H1 (cell line): Measurements from ENCODE around the gene NDUFA5.

Experiments used
- CBX5 ChIP-seq: fragments of 300-800, 300-1000 bp; sonication (generic); IDR thresholded peaks from 2 replicates; pipeline ENCODE4 v1.7.1; 2016; ENCODE audit warnings: antibody characterized with exemption, low read length, low read depth
- CEBPB ChIP-seq: IDR thresholded peaks from 2 replicates; pipeline ENCODE4 v1.6.1; 2012; ENCODE audit warnings: low read depth, low read length
- EP300 ChIP-seq, 2 experiments: IDR thresholded peaks; 1 replicate in 1 of 2; 2 replicates in 1 of 2; pipeline ENCODE4 v1.6.1; 2011 to 2012; ENCODE audit warnings: low read depth in 2 of 2, low read length in 2 of 2, mild to moderate bottlenecking in 2 of 2, borderline replicate concordance in 1 of 2, inconsistent platforms in 1 of 2, moderate library complexity in 1 of 2
- GABPA ChIP-seq: IDR thresholded peaks from 2 replicates; pipeline ENCODE4 v1.6.1; 2011; ENCODE audit warnings: mild to moderate bottlenecking, low read length, moderate library complexity, borderline replicate concordance; ENCODE audit not compliant: insufficient read depth
- GTF2F1 ChIP-seq: IDR thresholded peaks from 2 replicates; pipeline ENCODE4 v1.6.1; 2012; ENCODE audit warnings: low read depth, low read length, improper control_type of control experiment, borderline replicate concordance
- MAFK ChIP-seq: IDR thresholded peaks from 2 replicates; pipeline ENCODE4 v1.6.1; 2012; ENCODE audit warnings: low read depth, mild to moderate bottlenecking, improper control_type of control experiment, low read length
- POLR2A ChIP-seq, 2 experiments: IDR thresholded peaks; 1 replicate in 1 of 2; 2 replicates in 1 of 2; pipeline ENCODE4 v1.6.1; 2011; ENCODE audit warnings: low read depth in 2 of 2, low read length in 2 of 2, mild to moderate bottlenecking in 2 of 2; ENCODE audit errors: control extremely low read depth in 1 of 2
- POLR2AphosphoS5 ChIP-seq: IDR thresholded peaks from 2 replicates; pipeline ENCODE4 v1.6.1; 2011; ENCODE audit warnings: low read depth, low read length
- SAP30 ChIP-seq: fragments of 300-600 bp; sonication (generic); IDR thresholded peaks from 2 replicates; pipeline ENCODE4 v1.7.1; 2012; ENCODE audit warnings: low read length, moderate library complexity, mild to moderate bottlenecking, inconsistent platforms; ENCODE audit not compliant: insufficient read depth, insufficient replicate concordance
- SP1 ChIP-seq: IDR thresholded peaks from 2 replicates; pipeline ENCODE4 v1.6.1; 2011; ENCODE audit warnings: low read depth, low read length
- TF ChIP-seq, protein P1 (sequence below), 3 experiments: IDR thresholded peaks; 1 replicate in 2 of 3; 2 replicates in 1 of 3; pipeline versions ENCODE4 v1.5.1 to v1.6.1; 2011; ENCODE audit warnings: low read length in 3 of 3, mild to moderate bottlenecking in 3 of 3, inconsistent platforms in 2 of 3, low read depth in 1 of 3, moderate library complexity in 1 of 3; ENCODE audit not compliant: insufficient read depth in 1 of 3; ENCODE audit errors: control extremely low read depth in 1 of 3
- TF ChIP-seq, protein P2 (sequence below): IDR thresholded peaks from 2 replicates; pipeline ENCODE4 v1.6.1; 2011; ENCODE audit warnings: low read length, improper control_type of control experiment

DNA sequence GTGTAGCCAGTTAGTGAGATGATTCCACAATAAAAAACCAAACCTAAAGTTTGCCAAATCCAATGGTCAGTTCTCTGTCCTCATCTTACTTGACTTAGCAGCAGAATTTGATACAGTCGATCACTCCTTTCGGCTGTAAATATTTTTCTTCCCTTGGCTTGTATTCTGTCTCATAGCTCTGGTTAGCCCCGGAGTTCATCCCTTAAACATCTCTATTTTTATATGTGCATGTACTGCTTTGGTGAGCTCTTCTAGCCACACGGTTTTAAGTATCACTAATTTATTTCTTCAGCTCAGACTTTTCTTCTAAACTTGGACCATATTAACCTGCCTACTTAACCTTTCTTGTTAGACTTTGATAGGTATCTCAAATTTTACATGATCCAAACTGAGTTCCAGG is 26.2 kb upstream of the NDUFA5 start:
- TF ChIP-seq GTF2F1 (no peak), POLR2AphosphoS5 (no peak), SP1 (no peak), POLR2A (IDR thresholded peaks at IDR 0.05; ENCODE audit: control extremely low read depth in 1 of 2, low read depth in 2 of 2, low read length in 2 of 2) (no peak), EP300 (IDR thresholded peaks at IDR 0.05; ENCODE audit: borderline replicate concordance in 1 of 2, low read depth in 2 of 2, low read length in 2 of 2) (no peak), GABPA (no peak), MAFK (no peak), SAP30 (no peak), CBX5 (no peak), CEBPB (no peak)
- TF ChIP-seq, protein P1, sequence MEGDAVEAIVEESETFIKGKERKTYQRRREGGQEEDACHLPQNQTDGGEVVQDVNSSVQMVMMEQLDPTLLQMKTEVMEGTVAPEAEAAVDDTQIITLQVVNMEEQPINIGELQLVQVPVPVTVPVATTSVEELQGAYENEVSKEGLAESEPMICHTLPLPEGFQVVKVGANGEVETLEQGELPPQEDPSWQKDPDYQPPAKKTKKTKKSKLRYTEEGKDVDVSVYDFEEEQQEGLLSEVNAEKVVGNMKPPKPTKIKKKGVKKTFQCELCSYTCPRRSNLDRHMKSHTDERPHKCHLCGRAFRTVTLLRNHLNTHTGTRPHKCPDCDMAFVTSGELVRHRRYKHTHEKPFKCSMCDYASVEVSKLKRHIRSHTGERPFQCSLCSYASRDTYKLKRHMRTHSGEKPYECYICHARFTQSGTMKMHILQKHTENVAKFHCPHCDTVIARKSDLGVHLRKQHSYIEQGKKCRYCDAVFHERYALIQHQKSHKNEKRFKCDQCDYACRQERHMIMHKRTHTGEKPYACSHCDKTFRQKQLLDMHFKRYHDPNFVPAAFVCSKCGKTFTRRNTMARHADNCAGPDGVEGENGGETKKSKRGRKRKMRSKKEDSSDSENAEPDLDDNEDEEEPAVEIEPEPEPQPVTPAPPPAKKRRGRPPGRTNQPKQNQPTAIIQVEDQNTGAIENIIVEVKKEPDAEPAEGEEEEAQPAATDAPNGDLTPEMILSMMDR (IDR thresholded peaks at IDR 0.05; ENCODE audit: control extremely low read depth in 1 of 3, insufficient read depth in 1 of 3, low read depth in 1 of 3, low read length in 3 of 3): no peak
- TF ChIP-seq, protein P2, sequence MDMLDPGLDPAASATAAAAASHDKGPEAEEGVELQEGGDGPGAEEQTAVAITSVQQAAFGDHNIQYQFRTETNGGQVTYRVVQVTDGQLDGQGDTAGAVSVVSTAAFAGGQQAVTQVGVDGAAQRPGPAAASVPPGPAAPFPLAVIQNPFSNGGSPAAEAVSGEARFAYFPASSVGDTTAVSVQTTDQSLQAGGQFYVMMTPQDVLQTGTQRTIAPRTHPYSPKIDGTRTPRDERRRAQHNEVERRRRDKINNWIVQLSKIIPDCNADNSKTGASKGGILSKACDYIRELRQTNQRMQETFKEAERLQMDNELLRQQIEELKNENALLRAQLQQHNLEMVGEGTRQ: no peak
